A549 (cell line): Measurements from ENCODE around the gene TBX1. TPM values are rescaled to one million over a fixed set of nuclear protein-coding genes. Genes with fewer than 3 reads are reported as not detected.
A peak's percentile ranks its signal among the peaks of the same experiment; 100 is the strongest.

ENCODE experiments used
- ATAC-seq, 2 experiments: fragments of 200-7000 bp in 1 of 2; fragments of >200 bp in 1 of 2; cut with Nextera tagmentation in 1 of 2; cut with Tn5 transposase in 1 of 2; 3 replicates each; pipeline versions ENCODE4 v1.8.0 to v1.9.1; 2018 to 2020; ENCODE audit warnings: mild to moderate bottlenecking in 1 of 2, moderate library complexity in 1 of 2
- CTCF ChIA-PET: fragments of 300-600 bp; sonication (Branson Sonifier 250); formaldehyde crosslinking; extraction: SDS; loops from one replicate; lab custom pipeline; 2021; ENCODE audit warnings: antibody characterized with exemption, inconsistent platforms; lab: Yijun Ruan, JAX
- POLR2A ChIA-PET: fragments of 350-600 bp; formaldehyde crosslinking; extraction: SDS; loops from one replicate; lab custom pipeline; 2021; ENCODE audit warnings: antibody characterized with exemption, inconsistent platforms; lab: Yijun Ruan, JAX
- DNase-seq, 2 experiments: peaks; one replicate each; pipeline versions ENCODE4 v3.0.0 to v3.0.0-alpha.2; 2011 to 2016; ENCODE audit warnings: low read depth in 1 of 2, low spot score in 1 of 2
- FAIRE-seq: peaks from 2 replicates; lab custom pipeline; 2011; peaks lifted over from hg19 to GRCh38; lab: Jason Lieb, UNC
- H3K27ac ChIP-seq, 2 experiments: fragments of >200 bp; sonication (Bioruptor Twin); formaldehyde crosslinking; 3 replicates each; pipeline ENCODE4 v1.5.1; 2016 to 2017
- H3K4me1 ChIP-seq: fragments of >200 bp; sonication (Bioruptor Twin); formaldehyde crosslinking; 3 replicates; pipeline ENCODE4 v1.6.1; 2016
- H3K4me2 ChIP-seq: fragments of >200 bp; sonication (Bioruptor Twin); formaldehyde crosslinking; 3 replicates; pipeline ENCODE4 v1.6.1; 2016
- H3K4me3 ChIP-seq: fragments of >200 bp; sonication (Bioruptor Twin); formaldehyde crosslinking; 3 replicates; pipeline ENCODE4 v1.5.1; 2016
- H3K9me3 ChIP-seq: fragments of >200 bp; sonication (Bioruptor Twin); formaldehyde crosslinking; 3 replicates; pipeline ENCODE4 v1.6.1; 2016
- BCL3 ChIP-seq: fragments of >200 bp; sonication (Bioruptor Twin); formaldehyde crosslinking; IDR thresholded peaks from 3 replicates; pipeline ENCODE4 v1.6.1; 2016
- CBX2 ChIP-seq: fragments of 200-600 bp; sonication (generic); IDR thresholded peaks from 2 replicates; pipeline ENCODE4 v1.6.1; 2016; ENCODE audit warnings: low read depth, mild to moderate bottlenecking, borderline replicate concordance
- CEBPB ChIP-seq, 2 experiments: fragments of >200 bp in 1 of 2; sonication (Bioruptor Twin) in 1 of 2; formaldehyde crosslinking in 1 of 2; IDR thresholded peaks; 2 replicates each; pipeline ENCODE4 v1.6.1; 2012 to 2016
- CHD2 ChIP-seq: fragments of 150-350 bp; IDR thresholded peaks from 2 replicates; pipeline ENCODE4 v1.6.1; 2014; ENCODE audit warnings: low read length; ENCODE audit not compliant: partially characterized antibody
- CHD4 ChIP-seq: fragments of 200-600 bp; sonication (generic); IDR thresholded peaks from 2 replicates; pipeline ENCODE4 v1.6.1; 2016; ENCODE audit warnings: antibody characterized with exemption, mild to moderate bottlenecking, borderline replicate concordance
- CTCF ChIP-seq: fragments of >200 bp; sonication (Bioruptor Twin); formaldehyde crosslinking; IDR thresholded peaks from 3 replicates; pipeline ENCODE4 v1.5.1; 2016
- E2F6 ChIP-seq: IDR thresholded peaks from 2 replicates; pipeline ENCODE4 v1.6.1; 2012; ENCODE audit warnings: low read depth, borderline replicate concordance
- ELK1 ChIP-seq: fragments of 150-350 bp; IDR thresholded peaks from 2 replicates; pipeline ENCODE4 v1.6.1; 2014; ENCODE audit warnings: low read depth, mild to moderate bottlenecking, low read length
- EP300 ChIP-seq, 2 experiments: fragments of >200 bp; sonication (Bioruptor Twin); formaldehyde crosslinking; IDR thresholded peaks; 2 replicates in 1 of 2; 3 replicates in 1 of 2; pipeline ENCODE4 v1.6.1; 2016 to 2017
- HDAC2 ChIP-seq: fragments of 200-600 bp; sonication (generic); IDR thresholded peaks from 2 replicates; pipeline ENCODE4 v1.6.1; 2016
- HES2 ChIP-seq: fragments of >200 bp; sonication (Bioruptor Twin); formaldehyde crosslinking; IDR thresholded peaks from 2 replicates; pipeline ENCODE4 v1.6.1; 2016
- HEYL ChIP-seq: fragments of 250-450 bp; sonication (Bioruptor Pico); IDR thresholded peaks from 2 replicates; pipeline ENCODE4 v1.8.0; 2021; ENCODE audit warnings: mild to moderate bottlenecking, moderate library complexity
- KDM5A ChIP-seq: fragments of 200-600 bp; sonication (generic); IDR thresholded peaks from 2 replicates; pipeline ENCODE4 v1.6.1; 2016; ENCODE audit warnings: antibody characterized with exemption, mild to moderate bottlenecking
- MAZ ChIP-seq: fragments of 150-350 bp; IDR thresholded peaks from 2 replicates; pipeline ENCODE4 v1.6.1; 2014; ENCODE audit warnings: antibody characterized with exemption, low read depth, low read length, borderline replicate concordance
- PHF8 ChIP-seq: fragments of 200-600 bp; sonication (generic); IDR thresholded peaks from 2 replicates; pipeline ENCODE4 v1.6.1; 2016; ENCODE audit warnings: low read depth, mild to moderate bottlenecking, antibody characterized with exemption, moderate library complexity, borderline replicate concordance
- POLR2A ChIP-seq: IDR thresholded peaks from 2 replicates; pipeline ENCODE4 v1.6.1; 2012; ENCODE audit warnings: mild to moderate bottlenecking, low read length
- RAD21 ChIP-seq, 2 experiments: fragments of >200 bp in 1 of 2; sonication (Bioruptor Twin) in 1 of 2; formaldehyde crosslinking in 1 of 2; IDR thresholded peaks in 1 of 2; conservative IDR thresholded peaks in 1 of 2; 2 replicates in 1 of 2; 3 replicates in 1 of 2; pipeline ENCODE4 v1.6.1; 2012 to 2018; ENCODE audit warnings: inconsistent platforms in 1 of 2
- RARB ChIP-seq: fragments of 250-450 bp; sonication (Bioruptor Pico); IDR thresholded peaks from 2 replicates; pipeline ENCODE4 v1.8.0; 2021; ENCODE audit warnings: mild to moderate bottlenecking, moderate library complexity
- RCOR1 ChIP-seq: fragments of 150-350 bp; IDR thresholded peaks from 2 replicates; pipeline ENCODE4 v1.6.1; 2014; ENCODE audit warnings: antibody characterized with exemption, low read length, low read depth
- RFX5 ChIP-seq: fragments of 450-650 bp; IDR thresholded peaks from 2 replicates; pipeline ENCODE4 v1.7.1; 2014; ENCODE audit warnings: antibody characterized with exemption, mild to moderate bottlenecking, moderate library complexity
- RNF2 ChIP-seq: fragments of 200-600 bp; sonication (generic); IDR thresholded peaks from 2 replicates; pipeline ENCODE4 v1.6.1; 2016; ENCODE audit warnings: low read depth, mild to moderate bottlenecking, antibody characterized with exemption, moderate library complexity, borderline replicate concordance
- SMC3 ChIP-seq: fragments of >200 bp; sonication (Bioruptor Twin); formaldehyde crosslinking; IDR thresholded peaks from 3 replicates; pipeline ENCODE4 v1.6.1; 2018; ENCODE audit warnings: inconsistent platforms
- SREBF2 ChIP-seq: fragments of 450-650 bp; IDR thresholded peaks from 2 replicates; pipeline ENCODE4 v1.6.1; 2014; ENCODE audit warnings: mild to moderate bottlenecking, moderate library complexity
- ZC3H11A ChIP-seq: fragments of 450-650 bp; IDR thresholded peaks from 2 replicates; pipeline ENCODE4 v1.6.1; 2014; ENCODE audit warnings: antibody characterized with exemption, mild to moderate bottlenecking
- ZFP36 ChIP-seq: fragments of 450-650 bp; IDR thresholded peaks from 2 replicates; pipeline ENCODE4 v1.6.1; 2014; ENCODE audit warnings: borderline replicate concordance; ENCODE audit not compliant: partially characterized antibody
- ZNF302 ChIP-seq: fragments of 250-450 bp; sonication (Bioruptor Pico); IDR thresholded peaks from 2 replicates; pipeline ENCODE4 v1.9.0; 2021; ENCODE audit warnings: inconsistent platforms, mild to moderate bottlenecking, moderate library complexity
- WGBS: methylation state at CpG from one replicate; pipeline ENCODE4 v1.1.6; 2017; ENCODE audit errors: missing lambda C conversion rate; 5-methylcytosine and 5-hydroxymethylcytosine counted together
- polyA plus RNA-seq, 4 experiments: library from polyadenylated mRNA; depleted of rRNA in 3 of 4; stranded (reverse); fragments of >200 nt; fragmentation: RNase III in 1 of 4; extraction: RNeasy Plus Mini Kit Qiagen cat#74134 plus additional on column Dnase treatment in 1 of 4; gene quantifications; 2 replicates in 3 of 4; 3 replicates in 1 of 4; pipeline ENCODE4 v1.2.3, GENCODE V29; 2011 to 2017

TBX1 gene
- polyA plus RNA-seq, 2 of the 4 experiments (the other 2 are of a cell fraction): 0.30 to 2.8 TPM

GRCh38 chr22:19744350-19745006, 16.1 kb upstream of the TBX1 start:
- POLR2A ChIA-PET: no interaction called here

GRCh38 chr22:19745155-19746101, 15.2 kb upstream of the TBX1 start:
- DNase-seq (no peak), FAIRE-seq (no peak), ATAC-seq (no peak)
- H3K4me2 ChIP-seq: no peak overlapping the region
- ChIA-PET POLR2A (no interaction called here), CTCF (interaction anchor here (0.9 to 11.1 kb wide), 4 partner anchors 12 to 207 kb away, joined by 3 to 86 read pairs (median 18); no protein-coding TSS in a partner anchor)
- H3K9me3 ChIP-seq: no peaks in the 10 kb centered on the region
- 78% methylated on average over 14 of the region's 24 CpGs for WGBS
- no peak overlapping the region for H3K4me3 ChIP-seq
- peaks cover 6% of the 10 kb centered on the region; the same call in 2 of the 3 replicates for H3K4me1 ChIP-seq
- H3K27ac ChIP-seq: peak overlapping the region in 1 of 2 experiments; percentile 38; a peak in 1 of 6 replicates
- no peak for TF ChIP-seq ELK1
- TF ChIP-seq SREBF2: no peak
- no peak for TF ChIP-seq EP300 (IDR thresholded peaks at IDR 0.05)
- no peak for TF ChIP-seq HEYL (CRISPR knock-in tag)
- TF ChIP-seq E2F6: no peak
- no peak for TF ChIP-seq CHD4

More at GRCh38 chr22:19744350-19745006, 16.1 kb upstream of the TBX1 start:
- Histone ChIP-seq H3K4me1 (no peaks in the 10 kb centered on the region), H3K4me3 (no peak overlapping the region), H3K9me3 (no peaks in the 10 kb centered on the region)
- no peak for DNase-seq
- WGBS: 100% methylated on average over 2 of the region's 13 CpGs
- TF ChIP-seq CHD2 (no peak), ZFP36 (no peak), MAZ (no peak), HES2 (no peak), HDAC2 (no peak)
- TF ChIP-seq, all 56 proteins: peak for 0
- FAIRE-seq (no peak), ATAC-seq (no peak)
- CTCF ChIA-PET: interaction anchor here (0.9 to 11.1 kb wide), 4 partner anchors 13 to 208 kb away, joined by 3 to 86 read pairs (median 18); no protein-coding TSS in a partner anchor
- Histone ChIP-seq H3K27ac (no peak overlapping the region), H3K4me2 (no peak overlapping the region)

GRCh38 chr22:19746726-19747125, 13.9 kb upstream of the TBX1 start:
- no peak for DNase-seq
- POLR2A ChIA-PET: no interaction called here
- Histone ChIP-seq H3K9me3 (no peaks in the 10 kb centered on the region), H3K4me1 (peaks cover 18% of the 10 kb centered on the region), H3K27ac (no peak overlapping the region), H3K4me2 (no peak overlapping the region), H3K4me3 (no peak overlapping the region)
- TF ChIP-seq BCL3 (no peak), RCOR1 (no peak), KDM5A (no peak), RARB (CRISPR knock-in tag) (no peak), CEBPB (IDR thresholded peaks at IDR 0.05) (no peak), CBX2 (no peak), ZNF302 (CRISPR knock-in tag) (no peak), RFX5 (no peak), RNF2 (no peak), CTCF (no peak), POLR2A (no peak), SMC3 (no peak), ZC3H11A (no peak), PHF8 (no peak), ZFP36 (no peak), RAD21 (conservative IDR thresholded peaks at IDR 0.05 in 1 of 2, IDR thresholded peaks at IDR 0.05 in 1 of 2) (no peak)
- FAIRE-seq: no peak
- no CpG with 5 or more reads among the region's 13 CpGs for WGBS
- CTCF ChIA-PET: interaction anchor here (4.7 to 11.1 kb wide), 2 partner anchors 10 to 16 kb away, joined by 32 to 86 read pairs; no protein-coding TSS in a partner anchor
- no peak for ATAC-seq
